ENCODE measurements around the gene BPIFB1. TPM values are rescaled to one million over a fixed set of nuclear protein-coding genes. Genes with fewer than 3 reads are reported as not detected.

BPIFB1 gene
- total RNA-seq, 1 donor from 2014 or later: not detected

DNA sequence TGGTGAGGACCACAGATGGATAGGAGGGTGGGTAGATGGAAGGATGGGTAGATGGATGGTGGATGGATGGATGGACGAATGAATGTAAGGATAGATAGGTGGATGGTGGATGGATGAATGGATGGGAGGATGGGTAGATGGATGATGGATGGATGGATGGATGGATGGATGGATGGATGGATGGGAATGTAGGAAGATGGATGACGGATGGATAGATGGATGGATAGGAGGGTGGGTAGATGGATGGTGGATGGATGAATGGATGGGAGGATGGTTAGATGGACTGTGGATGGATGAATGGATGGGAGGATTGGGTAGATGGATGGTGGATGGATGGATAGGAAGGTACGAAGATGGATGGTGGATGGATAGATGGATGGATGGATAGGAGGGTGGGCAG, 51.1 kb downstream of the BPIFB1 start:
- Mint-ChIP-seq H3K4me3 (ENCODE audit: unreplicated experiment) (no peak overlapping the region), H3K36me3 (ENCODE audit: unreplicated experiment) (peaks cover 4% of the 10 kb centered on the region), H3K4me1 (ENCODE audit: low read depth, unreplicated experiment) (peaks cover 2% of the 10 kb centered on the region), H3K9me3 (ENCODE audit: unreplicated experiment) (no peaks in the 10 kb centered on the region), H3K27ac (ENCODE audit: unreplicated experiment) (no peak overlapping the region), H3K27me3 (ENCODE audit: unreplicated experiment) (peaks cover 4% of the 10 kb centered on the region)
- DNase-seq: no peak
- TF ChIP-seq, protein P1, sequence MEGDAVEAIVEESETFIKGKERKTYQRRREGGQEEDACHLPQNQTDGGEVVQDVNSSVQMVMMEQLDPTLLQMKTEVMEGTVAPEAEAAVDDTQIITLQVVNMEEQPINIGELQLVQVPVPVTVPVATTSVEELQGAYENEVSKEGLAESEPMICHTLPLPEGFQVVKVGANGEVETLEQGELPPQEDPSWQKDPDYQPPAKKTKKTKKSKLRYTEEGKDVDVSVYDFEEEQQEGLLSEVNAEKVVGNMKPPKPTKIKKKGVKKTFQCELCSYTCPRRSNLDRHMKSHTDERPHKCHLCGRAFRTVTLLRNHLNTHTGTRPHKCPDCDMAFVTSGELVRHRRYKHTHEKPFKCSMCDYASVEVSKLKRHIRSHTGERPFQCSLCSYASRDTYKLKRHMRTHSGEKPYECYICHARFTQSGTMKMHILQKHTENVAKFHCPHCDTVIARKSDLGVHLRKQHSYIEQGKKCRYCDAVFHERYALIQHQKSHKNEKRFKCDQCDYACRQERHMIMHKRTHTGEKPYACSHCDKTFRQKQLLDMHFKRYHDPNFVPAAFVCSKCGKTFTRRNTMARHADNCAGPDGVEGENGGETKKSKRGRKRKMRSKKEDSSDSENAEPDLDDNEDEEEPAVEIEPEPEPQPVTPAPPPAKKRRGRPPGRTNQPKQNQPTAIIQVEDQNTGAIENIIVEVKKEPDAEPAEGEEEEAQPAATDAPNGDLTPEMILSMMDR (IDR thresholded peaks at IDR 0.05; ENCODE audit: partially characterized antibody, unreplicated experiment): no peak

DNA sequence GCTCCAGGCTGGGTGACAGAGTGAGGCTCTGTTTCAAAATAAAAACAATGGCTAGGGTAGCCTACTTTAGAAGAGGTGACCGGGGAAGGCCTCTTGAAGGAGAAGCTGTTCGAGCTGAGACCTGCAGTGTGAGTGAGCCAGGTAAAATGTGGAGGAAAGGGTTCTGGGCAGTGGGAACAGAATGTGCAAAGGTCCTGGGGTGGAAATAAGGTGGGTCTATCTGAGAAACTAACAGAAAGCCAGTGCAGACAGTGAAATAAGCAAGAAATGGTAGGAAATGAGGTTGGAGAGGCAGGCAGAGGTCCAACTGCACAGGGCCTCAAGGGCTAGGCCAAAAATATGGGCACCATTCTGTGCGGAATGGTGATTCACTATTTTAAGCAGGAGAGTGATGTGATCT, 53.4 kb downstream of the BPIFB1 start:
- Mint-ChIP-seq H3K27ac (ENCODE audit: unreplicated experiment) (no peak overlapping the region), H3K9me3 (ENCODE audit: unreplicated experiment) (no peaks in the 10 kb centered on the region), H3K4me3 (ENCODE audit: unreplicated experiment) (no peak overlapping the region), H3K36me3 (ENCODE audit: unreplicated experiment) (peaks cover 9% of the 10 kb centered on the region), H3K4me1 (ENCODE audit: low read depth, unreplicated experiment) (peaks cover 2% of the 10 kb centered on the region), H3K27me3 (ENCODE audit: unreplicated experiment) (peaks cover 4% of the 10 kb centered on the region)
- TF ChIP-seq, protein P1 (IDR thresholded peaks at IDR 0.05; ENCODE audit: partially characterized antibody, unreplicated experiment): no peak
- DNase-seq: no peak

DNA sequence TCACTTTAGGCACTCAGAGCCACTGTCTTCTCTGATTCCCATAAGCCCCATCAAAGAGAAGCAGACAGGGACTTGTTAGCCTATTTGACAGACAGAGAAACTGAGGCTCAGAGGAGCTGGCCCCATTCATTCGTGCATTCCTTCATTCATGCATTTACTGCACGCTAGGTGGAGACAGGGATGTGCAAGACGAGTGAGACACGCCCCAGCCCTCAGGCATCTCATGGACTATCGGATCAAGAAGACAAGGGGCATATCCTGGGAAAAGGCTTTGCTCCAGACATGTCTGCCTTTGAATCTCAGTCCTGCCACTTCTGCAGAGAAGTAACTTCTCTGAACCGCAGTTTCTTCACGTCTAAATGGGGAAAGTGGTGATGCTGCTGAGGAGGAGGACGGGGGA, 54.1 kb downstream of the BPIFB1 start:
- Mint-ChIP-seq H3K27me3 (ENCODE audit: unreplicated experiment) (peaks cover 4% of the 10 kb centered on the region), H3K36me3 (ENCODE audit: unreplicated experiment) (peaks cover 9% of the 10 kb centered on the region), H3K4me1 (ENCODE audit: low read depth, unreplicated experiment) (peaks cover 2% of the 10 kb centered on the region), H3K27ac (ENCODE audit: unreplicated experiment) (no peak overlapping the region), H3K9me3 (ENCODE audit: unreplicated experiment) (no peaks in the 10 kb centered on the region), H3K4me3 (ENCODE audit: unreplicated experiment) (no peak overlapping the region)
- no peak for DNase-seq
- TF ChIP-seq, protein P1 (IDR thresholded peaks at IDR 0.05; ENCODE audit: partially characterized antibody, unreplicated experiment): no peak

DNA sequence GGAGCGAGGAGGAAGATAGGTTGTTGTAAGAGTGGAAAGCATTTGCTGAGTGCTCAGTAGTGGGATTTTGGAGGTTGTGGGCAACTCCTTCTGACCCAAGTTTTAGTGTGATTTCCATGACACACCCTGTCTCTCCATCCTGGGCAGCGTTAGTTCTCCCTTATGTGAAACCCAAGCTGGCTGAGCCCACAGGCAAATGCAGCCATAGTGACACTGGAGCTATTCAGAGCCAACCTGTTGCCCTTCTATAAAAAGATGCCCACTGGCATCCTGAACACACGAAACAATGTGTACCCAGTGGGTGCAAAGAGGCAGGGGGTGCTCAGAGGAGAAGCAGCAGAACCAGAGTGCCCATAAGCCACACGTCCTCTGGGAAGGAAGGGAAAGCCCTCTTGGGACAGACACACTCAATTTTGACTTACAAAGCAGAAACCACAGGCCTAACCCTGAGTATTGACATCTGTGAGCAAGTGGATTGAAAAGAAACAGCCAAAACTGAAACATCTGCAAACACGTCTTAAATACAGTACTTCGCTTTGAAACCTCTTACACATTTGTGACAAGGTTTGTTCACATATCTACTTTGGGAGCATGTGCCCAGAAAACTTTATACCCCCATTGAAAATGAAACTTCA, 54.6 kb downstream of the BPIFB1 start:
- TF ChIP-seq, protein P1 (IDR thresholded peaks at IDR 0.05; ENCODE audit: partially characterized antibody, unreplicated experiment): no peak
- Mint-ChIP-seq H3K4me3 (ENCODE audit: unreplicated experiment) (no peak overlapping the region), H3K9me3 (ENCODE audit: unreplicated experiment) (no peaks in the 10 kb centered on the region), H3K36me3 (ENCODE audit: unreplicated experiment) (peaks cover 9% of the 10 kb centered on the region), H3K4me1 (ENCODE audit: low read depth, unreplicated experiment) (peaks cover 2% of the 10 kb centered on the region), H3K27ac (ENCODE audit: unreplicated experiment) (no peak overlapping the region), H3K27me3 (ENCODE audit: unreplicated experiment) (peaks cover 2% of the 10 kb centered on the region)
- no peak for DNase-seq

DNA sequence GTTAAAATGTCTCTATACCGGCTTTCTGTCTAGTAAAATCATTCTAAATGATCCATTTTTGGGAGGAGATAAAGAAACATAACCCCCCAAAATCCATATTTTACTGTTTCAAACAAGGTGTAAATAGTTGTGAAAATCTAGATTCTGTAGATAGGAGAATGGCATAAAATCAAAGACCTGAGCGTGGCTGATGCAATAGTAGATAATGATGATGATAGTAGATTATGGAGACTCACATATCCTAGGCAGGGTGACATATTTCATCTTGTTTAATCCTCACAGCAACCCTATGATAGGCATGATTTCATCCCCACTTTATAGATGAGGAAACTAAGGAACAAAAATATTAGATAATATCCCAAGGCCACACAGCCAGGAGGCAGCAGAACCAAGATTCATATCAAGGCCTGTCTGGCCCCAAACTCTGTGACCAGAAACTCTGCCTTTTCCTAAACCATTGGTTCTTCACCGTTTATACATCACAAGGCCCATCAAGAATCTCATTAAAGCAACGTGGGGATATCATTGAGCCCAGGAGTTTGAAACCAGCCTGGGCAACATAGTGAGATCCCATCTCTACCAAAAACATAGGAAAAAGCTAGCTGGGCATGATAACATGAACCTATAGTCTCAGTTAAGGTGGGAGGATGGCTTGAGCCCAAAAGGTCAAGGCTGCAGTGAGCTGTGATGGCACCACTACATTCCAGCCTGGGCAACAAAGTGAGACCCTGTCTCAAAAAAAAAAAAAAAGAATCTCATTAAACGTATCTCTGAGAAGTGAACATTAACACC, 55.6 kb downstream of the BPIFB1 start:
- Mint-ChIP-seq H3K9me3 (ENCODE audit: unreplicated experiment) (no peaks in the 10 kb centered on the region), H3K4me1 (ENCODE audit: low read depth, unreplicated experiment) (peaks cover 2% of the 10 kb centered on the region), H3K27ac (ENCODE audit: unreplicated experiment) (no peak overlapping the region), H3K27me3 (ENCODE audit: unreplicated experiment) (peaks cover 2% of the 10 kb centered on the region), H3K36me3 (ENCODE audit: unreplicated experiment) (peaks cover 9% of the 10 kb centered on the region), H3K4me3 (ENCODE audit: unreplicated experiment) (no peak overlapping the region)
- no peak for DNase-seq
- TF ChIP-seq, protein P1 (IDR thresholded peaks at IDR 0.05; ENCODE audit: partially characterized antibody, unreplicated experiment): no peak

All from glutamatergic neuron (in vitro differentiated cells).